Hepatocyte (in vitro differentiated cells): ENCODE results near the gene GTPBP3.

Experiments
- EZH2 ChIP-seq: fragments of 200-600 bp; sonication (generic); IDR thresholded peaks from 2 replicates; pipeline ENCODE4 v1.6.1; 2016; ENCODE audit warnings: antibody characterized with exemption, mild to moderate bottlenecking, borderline replicate concordance
- EZH2phosphoT487 ChIP-seq: fragments of 200-600 bp; sonication (generic); IDR thresholded peaks from one replicate; pipeline ENCODE4 v1.6.1; 2018; ENCODE audit warnings: antibody characterized with exemption, mild to moderate bottlenecking, low read depth, moderate library complexity; ENCODE audit not compliant: unreplicated experiment, severe bottlenecking
- TF ChIP-seq, protein P1 (sequence below): fragments of 200-600 bp; sonication (generic); IDR thresholded peaks from 2 replicates; pipeline ENCODE4 v1.5.1; 2016; ENCODE audit warnings: antibody characterized with exemption, mild to moderate bottlenecking; ENCODE audit not compliant: poor library complexity

DNA sequence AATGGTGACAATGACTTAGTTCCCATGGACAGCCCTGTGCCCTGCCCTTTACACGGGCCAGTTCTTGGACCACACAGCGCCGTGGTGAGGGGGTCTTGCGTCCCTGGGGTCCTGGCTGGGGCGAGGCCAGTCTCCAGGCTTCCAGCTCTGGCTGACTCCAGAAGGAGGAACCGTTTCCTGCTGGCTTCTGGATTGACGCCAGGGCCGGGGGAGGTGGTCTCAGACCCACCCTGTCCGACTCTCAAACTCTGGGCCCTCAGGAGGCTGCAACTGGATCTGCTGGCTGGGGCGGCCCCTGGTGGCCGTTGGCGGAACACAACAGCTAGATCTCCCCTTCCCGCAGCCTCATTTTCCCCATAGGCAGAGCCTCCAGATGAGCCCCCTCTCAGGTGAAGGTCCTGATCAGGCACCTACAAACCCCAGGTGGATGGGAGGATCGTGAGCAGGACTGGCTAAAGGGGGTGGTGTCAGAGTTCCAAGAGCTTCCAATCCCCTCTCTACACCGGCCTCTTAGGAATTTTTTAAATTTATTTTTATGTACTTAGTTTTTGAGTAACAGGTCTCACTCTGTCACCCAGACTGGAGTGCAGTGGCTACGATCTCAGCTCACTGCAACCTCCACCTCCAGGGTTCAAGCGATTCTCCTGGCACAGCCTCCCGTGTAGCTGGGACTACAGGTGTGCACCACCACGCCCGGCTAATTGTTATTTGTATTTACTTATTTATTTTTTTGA is 48.7 kb downstream of the GTPBP3 start:
- TF ChIP-seq, protein P1, sequence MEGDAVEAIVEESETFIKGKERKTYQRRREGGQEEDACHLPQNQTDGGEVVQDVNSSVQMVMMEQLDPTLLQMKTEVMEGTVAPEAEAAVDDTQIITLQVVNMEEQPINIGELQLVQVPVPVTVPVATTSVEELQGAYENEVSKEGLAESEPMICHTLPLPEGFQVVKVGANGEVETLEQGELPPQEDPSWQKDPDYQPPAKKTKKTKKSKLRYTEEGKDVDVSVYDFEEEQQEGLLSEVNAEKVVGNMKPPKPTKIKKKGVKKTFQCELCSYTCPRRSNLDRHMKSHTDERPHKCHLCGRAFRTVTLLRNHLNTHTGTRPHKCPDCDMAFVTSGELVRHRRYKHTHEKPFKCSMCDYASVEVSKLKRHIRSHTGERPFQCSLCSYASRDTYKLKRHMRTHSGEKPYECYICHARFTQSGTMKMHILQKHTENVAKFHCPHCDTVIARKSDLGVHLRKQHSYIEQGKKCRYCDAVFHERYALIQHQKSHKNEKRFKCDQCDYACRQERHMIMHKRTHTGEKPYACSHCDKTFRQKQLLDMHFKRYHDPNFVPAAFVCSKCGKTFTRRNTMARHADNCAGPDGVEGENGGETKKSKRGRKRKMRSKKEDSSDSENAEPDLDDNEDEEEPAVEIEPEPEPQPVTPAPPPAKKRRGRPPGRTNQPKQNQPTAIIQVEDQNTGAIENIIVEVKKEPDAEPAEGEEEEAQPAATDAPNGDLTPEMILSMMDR, result peak; percentile 66
- TF ChIP-seq EZH2 (no peak), EZH2phosphoT487 (no peak)
